Gastrocnemius medialis (tissue), 4 donors: ENCODE data around the gene DCC. TPM values are rescaled to one million over a fixed set of nuclear protein-coding genes. Genes with fewer than 3 reads are reported as not detected.

Experiments used
- ATAC-seq, 2 donors: fragments of 150-250 bp; one replicate each; pipeline ENCODE4 v1.9.1; 2016
- DNase-seq, 2 donors: peaks; one replicate each; pipeline ENCODE4 v3.0.0-alpha.2; 2019
- H3K27ac ChIP-seq, 4 donors: fragments of 200-600 bp; sonication (generic); 1 replicate in 1 of 4; 2 replicates in 3 of 4; pipeline ENCODE4 v1.5.1; 2016 to 2018; ENCODE audit warnings: mild to moderate bottlenecking in 2 of 4, moderate library complexity in 1 of 4
- H3K27me3 ChIP-seq, 3 donors: fragments of 200-600 bp; sonication (generic) in 2 of 3; 1 replicate in 1 of 3; 2 replicates in 2 of 3; pipeline versions ENCODE4 v1.5.1 to v1.6.0; 2016 to 2019; ENCODE audit warnings: mild to moderate bottlenecking in 1 of 3, moderate library complexity in 1 of 3
- H3K36me3 ChIP-seq, 2 donors: fragments of 200-600 bp; sonication (generic) in 1 of 2; one replicate each; pipeline ENCODE4 v1.5.1; 2017 to 2018
- H3K4me1 ChIP-seq, 2 donors: fragments of 200-600 bp; sonication (generic) in 1 of 2; one replicate each; pipeline ENCODE4 v1.5.1; 2016 to 2017; ENCODE audit warnings: mild to moderate bottlenecking in 2 of 2
- H3K4me3 ChIP-seq, 4 donors: fragments of 200-600 bp; sonication (generic) in 3 of 4; 1 replicate in 1 of 4; 2 replicates in 3 of 4; pipeline ENCODE4 v1.5.1; 2016 to 2019; ENCODE audit warnings: mild to moderate bottlenecking in 2 of 4
- H3K9me3 ChIP-seq, 3 donors: fragments of 200-600 bp; sonication (generic) in 2 of 3; 1 replicate in 1 of 3; 2 replicates in 2 of 3; pipeline ENCODE4 v1.5.1; 2016 to 2019
- CTCF ChIP-seq, 5 experiments: fragments of 450-650 bp in 3 of 5; fragments of 200-600 bp in 2 of 5; sonication (generic) in 2 of 5; IDR thresholded peaks in 4 of 5; conservative IDR thresholded peaks in 1 of 5; 1 replicate in 4 of 5; 2 replicates in 1 of 5; pipeline ENCODE4 v1.5.1; 2016 to 2019; ENCODE audit warnings: antibody characterized with exemption in 5 of 5, mild to moderate bottlenecking in 3 of 5, moderate library complexity in 3 of 5
- POLR2A ChIP-seq, 2 donors: fragments of 450-650 bp; IDR thresholded peaks; one replicate each; pipeline ENCODE4 v1.6.1; 2017; ENCODE audit warnings: antibody characterized with exemption in 2 of 2, mild to moderate bottlenecking in 2 of 2, moderate library complexity in 2 of 2
- in situ Hi-C, 4 donors: fragments of 200-750 bp; cut with MboI; loops; one replicate each; pipeline versions ENCODE4 v1.15.0 to v1.8.0; 2017; ENCODE audit warnings: low sequenced_read_pairs in 4 of 4
- intact Hi-C: fragments of 100-400 bp; cut with DNase I; formaldehyde crosslinking; loops from one replicate; pipeline ENCODE4 v1.15.1; 2023; ENCODE audit warnings: low total_unique reads
- total RNA-seq, 4 donors: library from RNA; depleted of rRNA; stranded (reverse); fragments of >200 nt; gene quantifications; one replicate each; pipeline versions ENCODE4 v1.1.0 to v1.2.3, GENCODE V29; 2016

The DCC gene
- total RNA-seq, 4 donors from 2014 or later = not detected

GRCh38 chr18:52950155-52950554 lies 610.2 kb downstream of the DCC start:
- H3K36me3 ChIP-seq = no peaks in the 10 kb centered on the region
- no peaks in the 10 kb centered on the region for H3K27me3 ChIP-seq
- H3K27ac ChIP-seq = no peak overlapping the region
- no peaks in the 10 kb centered on the region for H3K4me1 ChIP-seq
- intact Hi-C loops (no loop called here), in situ Hi-C loops (no loop called here)
- no peak for ATAC-seq
- H3K4me3 ChIP-seq = no peak overlapping the region
- no peaks in the 10 kb centered on the region for H3K9me3 ChIP-seq
- TF ChIP-seq POLR2A (IDR thresholded peaks at IDR 0.05) = no peak
- TF ChIP-seq CTCF (IDR thresholded peaks at IDR 0.05 in 4 of 5, conservative IDR thresholded peaks at IDR 0.05 in 1 of 5) = no peak
- DNase-seq = no peak

GRCh38 chr18:52953387-52953786 lies 613.4 kb downstream of the DCC start:
- intact Hi-C loops = no loop called here

GRCh38 chr18:52963481-52963880 lies 623.5 kb downstream of the DCC start:
- intact Hi-C loops = no loop called here
- Histone ChIP-seq H3K27me3 (no peaks in the 10 kb centered on the region), H3K4me3 (no peak overlapping the region), H3K27ac (no peak overlapping the region), H3K9me3 (no peaks in the 10 kb centered on the region), H3K36me3 (no peaks in the 10 kb centered on the region), H3K4me1 (no peaks in the 10 kb centered on the region)
- no peak for TF ChIP-seq CTCF (IDR thresholded peaks at IDR 0.05 in 4 of 5, conservative IDR thresholded peaks at IDR 0.05 in 1 of 5)
- TF ChIP-seq POLR2A (IDR thresholded peaks at IDR 0.05) = no peak
- DNase-seq = no peak
- in situ Hi-C loops = no loop called here
- no peak for ATAC-seq

More at GRCh38 chr18:52953387-52953786, 613.4 kb downstream of the DCC start:
- DNase-seq (no peak), ATAC-seq (no peak)
- H3K4me1 ChIP-seq = no peaks in the 10 kb centered on the region
- H3K27ac ChIP-seq = no peak overlapping the region
- no peak for TF ChIP-seq CTCF (IDR thresholded peaks at IDR 0.05 in 4 of 5, conservative IDR thresholded peaks at IDR 0.05 in 1 of 5)
- no peak for TF ChIP-seq POLR2A (IDR thresholded peaks at IDR 0.05)
- H3K36me3 ChIP-seq = no peaks in the 10 kb centered on the region
- in situ Hi-C loops = no loop called here
- H3K9me3 ChIP-seq = no peaks in the 10 kb centered on the region
- H3K27me3 ChIP-seq = no peaks in the 10 kb centered on the region
- H3K4me3 ChIP-seq = no peak overlapping the region

- in situ Hi-C loops (no loop called here), intact Hi-C loops (no loop called here)
- DNase-seq (no peak), ATAC-seq (no peak)
- no peak for TF ChIP-seq CTCF (IDR thresholded peaks at IDR 0.05 in 4 of 5, conservative IDR thresholded peaks at IDR 0.05 in 1 of 5)
- TF ChIP-seq POLR2A (IDR thresholded peaks at IDR 0.05) = no peak
- no peaks in the 10 kb centered on the region for H3K36me3 ChIP-seq
- H3K9me3 ChIP-seq = no peaks in the 10 kb centered on the region
- no peaks in the 10 kb centered on the region for H3K27me3 ChIP-seq
- no peak overlapping the region for H3K4me3 ChIP-seq
- no peaks in the 10 kb centered on the region for H3K4me1 ChIP-seq
- H3K27ac ChIP-seq = no peak overlapping the region
Measured at GRCh38 chr18:52970686-52971085, 630.7 kb downstream of the DCC start.

- H3K27me3 ChIP-seq = no peaks in the 10 kb centered on the region
- DNase-seq (no peak), ATAC-seq (no peak)
- TF ChIP-seq POLR2A (IDR thresholded peaks at IDR 0.05) (no peak), CTCF (IDR thresholded peaks at IDR 0.05 in 4 of 5, conservative IDR thresholded peaks at IDR 0.05 in 1 of 5) (no peak)
- intact Hi-C loops (no loop called here), in situ Hi-C loops (no loop called here)
- no peaks in the 10 kb centered on the region for H3K4me1 ChIP-seq
- H3K27ac ChIP-seq = no peak overlapping the region
- no peak overlapping the region for H3K4me3 ChIP-seq
- H3K36me3 ChIP-seq = no peaks in the 10 kb centered on the region
- no peaks in the 10 kb centered on the region for H3K9me3 ChIP-seq
Measured at GRCh38 chr18:52971097-52971496, 631.1 kb downstream of the DCC start.
